Measurements from ENCODE around the gene F10. TPM values are rescaled to one million over a fixed set of nuclear protein-coding genes. Genes with fewer than 3 reads are reported as not detected.

F10 gene

GRCh38 chr13:113195360-113195759, 72.8 kb downstream of the F10 start:
- Histone ChIP-seq H3K23ac (ENCODE audit: low read depth, low read length, poor library complexity) (no peak overlapping the region), H3K4me3 (ENCODE audit: low read length in 2 of 2) (no peak overlapping the region), H3K79me1 (ENCODE audit: low read depth, low read length) (no peaks in the 10 kb centered on the region), H3K14ac (ENCODE audit: low read length) (no peak overlapping the region), H4K8ac (ENCODE audit: low read depth, low read length) (no peak overlapping the region), H2BK12ac (ENCODE audit: low read length) (no peak overlapping the region), H3K18ac (ENCODE audit: low read length) (no peak overlapping the region), H2BK15ac (ENCODE audit: low read length) (no peak overlapping the region), H2AK5ac (ENCODE audit: low read depth, low read length) (no peak overlapping the region), H3K9ac (ENCODE audit: low read depth, low read length, poor library complexity) (no peak overlapping the region), H2BK5ac (ENCODE audit: low read length) (no peak overlapping the region), H3K27me3 (ENCODE audit: control insufficient read depth in 3 of 3, insufficient read depth in 3 of 3, low read depth in 1 of 3, low read length in 3 of 3) (no peaks in the 10 kb centered on the region), H3K27ac (replicated peaks; ENCODE audit: low read length) (no peak overlapping the region), H3K4ac (ENCODE audit: low read length) (no peak overlapping the region), H3K9me3 (replicated peaks in 1 of 2; ENCODE audit: control insufficient read depth in 2 of 2, insufficient read depth in 1 of 2, low read depth in 1 of 2, low read length in 2 of 2) (no peaks in the 10 kb centered on the region), H3K4me1 (ENCODE audit: control insufficient read depth in 2 of 2, insufficient read depth in 1 of 2, low read depth in 1 of 2, low read length in 2 of 2) (peaks cover 0 to 3% of the 10 kb centered on the region in 2 donors), H2AFZ (ENCODE audit: low read length) (no peak overlapping the region), H3K4me2 (ENCODE audit: insufficient read depth, low read length, poor library complexity, severe bottlenecking) (no peak overlapping the region), H2BK120ac (ENCODE audit: low read depth, low read length) (no peak overlapping the region), H3K36me3 (replicated peaks in 1 of 2; ENCODE audit: control insufficient read depth in 2 of 2, insufficient read depth in 2 of 2, low read length in 2 of 2) (peaks cover 40 to 99% of the 10 kb centered on the region in 2 donors), H4K91ac (ENCODE audit: low read depth, low read length, poor library complexity) (no peak overlapping the region)
- DNase-seq (ENCODE audit: low spot score): no peak
- WGBS, 2 donors (ENCODE audit: extremely low coverage in 2 of 2, insufficient read length in 2 of 2, insufficient replicate concordance in 1 of 2): no CpG with 5 or more reads among the region's 6 CpGs

DNA sequence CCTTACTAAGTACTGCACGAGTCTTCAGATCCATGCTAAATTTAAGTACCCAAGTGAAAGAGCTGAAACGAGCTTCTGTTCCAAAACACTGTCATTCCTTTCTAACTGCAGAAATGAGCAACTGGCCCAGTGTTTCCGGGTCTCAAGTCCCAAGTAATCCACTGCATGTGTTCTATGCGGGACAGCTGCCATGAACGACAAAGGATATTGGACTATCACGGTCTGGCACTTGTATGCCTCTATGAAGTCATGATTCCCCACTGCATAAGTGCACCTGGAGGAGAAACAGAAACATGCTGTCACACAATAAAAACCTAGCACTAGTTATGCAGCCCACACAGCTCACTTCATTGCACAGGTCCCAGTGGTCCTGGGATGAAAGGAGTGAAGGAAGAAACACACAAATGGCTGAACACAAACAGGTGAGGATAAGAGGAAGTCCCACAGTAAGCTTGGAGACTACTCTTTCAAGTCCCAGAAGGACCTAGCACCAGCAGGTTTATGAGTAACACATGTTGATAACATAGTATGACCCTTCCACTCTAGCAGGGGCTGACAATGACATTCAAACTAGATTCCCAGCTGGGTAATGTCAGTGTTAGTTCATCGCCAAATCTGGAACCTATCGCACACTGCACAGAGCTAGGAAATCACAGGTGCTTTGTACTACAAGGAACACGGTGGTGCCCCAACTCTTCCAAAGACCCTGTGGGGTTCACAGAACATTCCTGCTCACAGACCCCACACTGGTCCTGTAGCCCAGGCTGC, 74.6 kb downstream of the F10 start:
- no peak for DNase-seq (ENCODE audit: low spot score)
- no peaks in the 10 kb centered on the region for H3K27me3 ChIP-seq (ENCODE audit: control insufficient read depth in 3 of 3, insufficient read depth in 3 of 3, low read depth in 1 of 3, low read length in 3 of 3)
- no peaks in the 10 kb centered on the region for H3K79me1 ChIP-seq (ENCODE audit: low read depth, low read length)
- WGBS, 2 donors (ENCODE audit: extremely low coverage in 2 of 2, insufficient read length in 2 of 2, insufficient replicate concordance in 1 of 2): no CpG with 5 or more reads among the region's 9 CpGs
- H2BK15ac ChIP-seq (ENCODE audit: low read length): no peak overlapping the region
- H3K4me3 ChIP-seq (ENCODE audit: low read length in 2 of 2): no peak overlapping the region
- no peak overlapping the region for H2AK5ac ChIP-seq (ENCODE audit: low read depth, low read length)
- H2BK120ac ChIP-seq (ENCODE audit: low read depth, low read length): no peak overlapping the region
- H3K14ac ChIP-seq (ENCODE audit: low read length): no peak overlapping the region
- H3K23ac ChIP-seq (ENCODE audit: low read depth, low read length, poor library complexity): no peak overlapping the region
- no peak overlapping the region for H4K8ac ChIP-seq (ENCODE audit: low read depth, low read length)
- H3K9me3 ChIP-seq (replicated peaks in 1 of 2; ENCODE audit: control insufficient read depth in 2 of 2, insufficient read depth in 1 of 2, low read depth in 1 of 2, low read length in 2 of 2): no peaks in the 10 kb centered on the region
- no peak overlapping the region for H3K4me2 ChIP-seq (ENCODE audit: insufficient read depth, low read length, poor library complexity, severe bottlenecking)
- H3K4ac ChIP-seq (ENCODE audit: low read length): no peak overlapping the region
- no peak overlapping the region for H2BK12ac ChIP-seq (ENCODE audit: low read length)
- no peak overlapping the region for H2BK5ac ChIP-seq (ENCODE audit: low read length)
- H3K4me1 ChIP-seq (ENCODE audit: control insufficient read depth in 2 of 2, insufficient read depth in 1 of 2, low read depth in 1 of 2, low read length in 2 of 2): peaks cover 0 to 3% of the 10 kb centered on the region in 2 donors
- no peak overlapping the region for H4K91ac ChIP-seq (ENCODE audit: low read depth, low read length, poor library complexity)
- H3K18ac ChIP-seq (ENCODE audit: low read length): no peak overlapping the region
- H3K27ac ChIP-seq (replicated peaks; ENCODE audit: low read length): no peak overlapping the region
- no peak overlapping the region for H3K9ac ChIP-seq (ENCODE audit: low read depth, low read length, poor library complexity)
- peaks cover 36 to 94% of the 10 kb centered on the region in 2 donors for H3K36me3 ChIP-seq (replicated peaks in 1 of 2; ENCODE audit: control insufficient read depth in 2 of 2, insufficient read depth in 2 of 2, low read length in 2 of 2)
- H2AFZ ChIP-seq (ENCODE audit: low read length): no peak overlapping the region

Small RNA genes within 50 kb of the gene (small RNA-seq; reads per million reads assigned to genes)
- not detected for gene AL137002.1 (ENCODE audit: insufficient read depth)
